Skeletal muscle cell (primary cell): ENCODE results near the gene SUOX.
A peak's percentile ranks its signal among the peaks of the same experiment; 100 is the strongest.
"Not testable (repeated sequence)": the region's sequence is repeated elsewhere in the genome, so short reads cannot be mapped to it uniquely, and the experiment has no call there.

Source experiments
- DNase-seq: peaks from one replicate; pipeline ENCODE4 v3.0.0-alpha.2; 2010; ENCODE audit warnings: low read depth
- H3K4me3 ChIP-seq: 2 replicates; pipeline ENCODE4 v1.5.1; 2011; ENCODE audit warnings: low read depth, mild to moderate bottlenecking, control low read depth, low read length, moderate library complexity

The SUOX gene

DNA sequence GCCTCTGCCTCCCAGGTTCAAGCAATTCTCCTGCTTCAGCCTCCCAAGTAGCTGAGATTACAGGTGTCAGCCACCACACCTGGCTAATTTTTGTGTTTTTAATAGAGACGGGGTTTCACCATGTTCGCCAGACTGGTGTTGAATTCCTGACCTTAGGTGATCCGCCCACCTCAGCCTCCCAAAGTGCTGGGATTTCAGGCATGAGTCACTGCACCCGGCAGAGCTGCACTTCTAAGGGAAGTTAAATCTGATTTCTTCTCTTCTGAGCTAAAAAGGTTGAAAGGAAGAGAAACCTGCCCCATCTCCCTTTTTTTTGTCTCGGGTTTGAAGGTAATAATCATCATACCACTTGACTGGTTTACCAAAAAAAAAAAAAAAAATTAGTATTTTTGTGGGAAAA is 15.2 kb upstream of the SUOX start:
- DNase-seq, H3K4me3 ChIP-seq: not testable (repeated sequence)

DNA sequence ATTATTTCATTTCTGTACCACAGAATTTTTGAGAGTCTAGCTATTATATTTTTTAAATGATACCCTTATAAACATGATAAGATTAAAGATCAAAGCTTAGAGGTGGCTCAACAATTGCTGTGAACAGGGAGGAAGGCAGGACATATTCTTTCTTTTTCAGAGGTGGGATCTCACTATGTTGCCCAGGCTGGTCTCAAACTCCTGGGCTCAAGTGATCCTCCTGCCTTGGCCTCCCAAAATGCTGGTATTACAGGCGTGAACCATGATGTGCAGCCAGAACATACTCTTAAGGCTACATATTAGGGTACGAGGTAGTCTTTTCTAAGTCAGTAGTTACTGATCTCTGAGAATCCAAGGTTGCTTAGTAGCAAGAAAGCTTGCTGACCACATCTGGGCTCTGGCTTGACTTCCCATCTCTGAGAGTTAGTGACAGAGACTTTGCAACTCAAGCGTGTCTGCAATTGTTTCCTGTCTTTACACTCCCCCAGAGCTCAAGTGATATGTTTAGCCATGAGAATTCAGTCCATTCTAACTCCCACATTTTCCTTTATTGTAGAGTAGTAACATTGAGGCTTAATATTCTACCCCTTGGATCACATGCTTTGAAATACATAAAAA is 14.6 kb upstream of the SUOX start:
- no peak overlapping the region for H3K4me3 ChIP-seq
- DNase-seq = no peak

DNA sequence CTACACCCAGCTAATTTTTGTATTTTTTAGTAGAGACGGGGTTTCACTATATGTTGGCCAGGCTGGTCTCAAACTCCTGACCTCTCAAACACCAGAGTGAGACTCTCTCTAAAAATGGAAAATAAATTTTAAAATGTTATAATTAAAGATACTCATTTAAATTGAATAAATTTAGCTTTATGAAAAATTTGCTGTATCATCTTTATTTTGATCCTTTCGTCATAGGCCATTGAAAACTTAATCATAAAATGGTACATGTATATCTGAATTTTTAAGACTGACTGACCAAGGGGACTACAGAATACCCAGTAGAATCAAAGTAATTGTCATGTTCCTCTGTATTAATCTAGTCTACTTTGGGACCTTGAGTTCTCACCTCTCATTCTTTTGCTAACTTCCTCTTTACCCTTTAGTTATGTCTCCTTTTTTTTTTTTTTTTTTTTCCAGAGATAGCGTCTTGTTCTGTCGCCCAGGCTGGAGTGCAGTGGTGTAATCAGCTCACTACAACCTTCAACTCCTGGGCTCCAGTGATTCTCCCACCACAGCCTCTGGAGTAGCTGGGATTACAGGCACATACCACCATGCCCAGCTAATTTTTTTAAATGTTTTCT is 13.7 kb upstream of the SUOX start:
- no peak overlapping the region for H3K4me3 ChIP-seq
- DNase-seq = no peak

DNA sequence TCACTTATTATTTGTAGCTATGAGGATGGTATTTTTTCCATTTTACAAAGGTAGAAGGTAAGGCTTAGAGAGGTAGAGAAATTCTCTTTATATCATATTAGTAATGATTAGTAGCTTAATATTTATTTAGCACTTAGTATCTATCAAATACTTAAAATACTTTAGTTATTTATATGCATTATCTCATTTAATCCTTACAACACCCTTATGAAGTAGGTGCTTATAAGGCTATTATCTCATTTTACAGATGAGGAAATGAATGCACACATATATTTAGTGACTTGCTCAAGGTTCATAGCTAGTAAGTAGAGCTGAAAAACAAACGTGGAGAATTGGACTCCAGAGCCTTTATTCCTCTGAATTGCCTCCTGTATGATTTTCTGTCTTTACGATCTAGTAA is 12.2 kb upstream of the SUOX start:
- no peak for DNase-seq

DNA sequence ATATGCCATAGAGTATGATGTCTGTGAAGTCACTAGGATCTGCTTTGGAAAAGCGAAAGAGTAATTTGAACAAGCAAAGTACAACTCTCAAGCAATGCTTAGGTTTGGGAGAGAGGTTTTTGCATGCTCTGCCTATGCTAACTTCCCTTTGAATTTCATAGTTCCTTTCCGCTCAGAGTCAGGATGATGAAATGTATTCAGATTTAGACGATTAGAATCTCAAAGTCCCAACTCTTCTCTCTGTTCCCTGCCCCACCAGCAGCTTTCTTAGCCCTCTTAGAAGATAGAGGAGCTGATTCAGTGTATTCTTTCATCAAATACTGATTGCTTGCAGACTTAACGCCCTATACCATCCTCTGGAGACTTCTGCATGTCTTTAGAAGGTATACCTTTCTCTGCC is 11.7 kb upstream of the SUOX start:
- DNase-seq = no peak
- H3K4me3 ChIP-seq = no peak overlapping the region

More for the DNA sequence above, 12.2 kb upstream of the SUOX start:
- H3K4me3 ChIP-seq = no peak overlapping the region

DNA sequence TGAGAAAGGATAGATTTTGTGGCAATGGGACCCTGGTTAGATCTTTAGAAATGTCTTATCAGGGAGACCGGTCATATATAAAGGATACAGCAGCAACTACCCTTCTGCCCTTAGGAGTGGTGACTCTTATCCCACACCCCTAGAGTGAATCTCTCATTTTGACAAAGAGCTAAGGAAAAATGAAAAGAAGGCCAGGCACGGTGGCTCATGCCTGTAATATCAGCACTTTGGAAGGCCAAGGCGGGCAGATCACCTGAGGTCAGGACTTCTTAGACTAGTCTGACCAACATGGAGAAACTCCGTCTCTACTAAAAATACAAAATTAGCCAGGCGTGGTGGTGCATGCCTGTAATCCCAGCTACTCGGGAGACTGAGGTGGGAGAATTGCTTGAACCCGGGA is 11.1 kb upstream of the SUOX start:
- H3K4me3 ChIP-seq, DNase-seq: not testable (repeated sequence)

DNA sequence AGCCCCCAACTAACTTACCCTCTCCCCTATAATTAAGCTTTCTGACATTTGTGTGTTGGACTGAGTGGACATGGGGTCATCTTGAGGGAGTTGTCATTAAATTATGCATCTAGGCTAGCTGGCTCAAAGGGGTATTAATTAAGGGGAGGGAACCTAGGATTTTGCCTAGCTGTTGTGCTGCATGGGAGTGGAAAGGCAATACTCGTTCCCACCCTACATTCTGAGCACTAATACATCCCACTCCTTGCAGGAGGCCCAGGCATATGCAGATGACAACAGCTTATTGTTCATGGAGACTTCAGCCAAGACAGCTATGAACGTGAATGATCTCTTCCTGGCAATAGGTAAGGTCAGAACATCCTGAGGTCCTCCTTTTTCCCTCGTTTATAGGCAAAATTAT is 6.0 kb upstream of the SUOX start:
- no peak for DNase-seq
- H3K4me3 ChIP-seq = no peak overlapping the region

DNA sequence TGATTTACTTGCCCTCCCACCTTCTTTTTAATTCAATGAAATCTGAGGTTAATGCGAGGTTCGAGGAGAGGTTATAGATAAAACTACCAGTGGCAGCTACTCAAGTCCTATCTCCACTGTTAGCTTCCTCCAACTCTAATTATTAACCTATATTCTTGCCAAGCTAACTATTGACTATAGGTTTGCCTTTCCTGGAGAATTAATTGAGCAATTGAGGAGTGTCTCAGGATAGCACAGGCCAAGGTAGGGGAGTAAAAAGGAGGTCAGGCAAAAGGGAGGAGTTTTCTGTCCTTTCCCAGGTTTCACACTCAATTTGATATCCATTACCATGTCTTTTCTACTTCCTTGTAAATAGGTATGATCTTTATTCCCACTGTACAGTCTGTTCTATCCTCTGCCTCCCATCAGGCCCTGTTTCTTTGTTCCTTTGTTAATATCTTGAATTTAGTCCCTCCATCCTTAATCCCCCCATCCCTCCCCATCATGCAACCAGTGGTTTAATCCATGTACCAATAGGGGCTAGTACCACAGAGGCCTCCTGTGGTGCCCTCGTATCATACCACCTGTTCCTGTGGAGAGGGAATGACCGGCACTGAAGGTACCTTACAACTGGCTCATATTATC is 3.7 kb upstream of the SUOX start:
- no peak for DNase-seq
- H3K4me3 ChIP-seq = no peak overlapping the region

DNA sequence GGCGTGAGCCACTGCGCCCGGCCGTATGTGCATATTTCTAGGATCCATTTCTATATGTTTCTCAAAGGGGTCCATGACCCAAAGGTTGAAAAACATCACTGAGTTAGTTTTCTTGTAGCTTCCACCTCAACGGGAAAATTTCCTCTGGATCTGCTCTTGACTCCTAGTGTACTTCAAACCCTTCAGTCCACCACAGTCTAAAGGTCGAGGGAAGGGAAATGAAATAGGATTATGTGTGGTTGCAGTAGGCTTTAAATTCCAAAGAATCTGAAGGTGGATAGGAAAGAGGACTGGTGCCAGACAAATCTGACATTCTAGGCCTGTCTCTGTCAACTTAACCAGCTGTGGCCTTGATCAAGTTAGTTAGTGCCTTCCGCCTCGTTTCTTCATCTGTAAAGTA is 1.7 kb upstream of the SUOX start:
- no peak overlapping the region for H3K4me3 ChIP-seq
- no peak for DNase-seq

DNA sequence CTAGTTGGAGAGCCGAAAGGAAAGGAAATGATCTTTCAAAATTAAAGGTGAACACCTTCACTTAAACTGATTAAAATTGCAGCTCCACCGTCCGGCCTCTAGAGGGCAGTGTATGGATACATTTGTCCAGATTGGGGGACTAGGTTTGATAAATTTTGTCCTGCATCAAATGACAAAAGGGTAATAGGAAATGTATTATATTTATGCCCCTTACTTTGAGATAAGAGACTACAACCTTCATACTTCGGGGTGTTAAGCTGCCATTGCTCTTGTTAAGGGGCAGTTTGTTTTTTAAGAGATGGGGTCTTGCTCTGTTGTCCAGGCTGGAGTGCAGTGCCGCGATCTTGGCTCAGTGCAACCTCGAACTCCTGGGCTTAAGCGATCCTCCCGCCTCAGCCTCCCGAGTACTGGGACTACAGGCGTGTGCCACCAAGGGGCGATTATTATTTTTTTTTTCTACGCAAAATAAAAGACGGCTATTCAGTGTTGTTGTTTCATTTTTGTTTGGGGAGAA is 818 bp upstream of the SUOX start:
- peak overlapping the region; percentile 72 for H3K4me3 ChIP-seq
- DNase-seq = no peak

DNA sequence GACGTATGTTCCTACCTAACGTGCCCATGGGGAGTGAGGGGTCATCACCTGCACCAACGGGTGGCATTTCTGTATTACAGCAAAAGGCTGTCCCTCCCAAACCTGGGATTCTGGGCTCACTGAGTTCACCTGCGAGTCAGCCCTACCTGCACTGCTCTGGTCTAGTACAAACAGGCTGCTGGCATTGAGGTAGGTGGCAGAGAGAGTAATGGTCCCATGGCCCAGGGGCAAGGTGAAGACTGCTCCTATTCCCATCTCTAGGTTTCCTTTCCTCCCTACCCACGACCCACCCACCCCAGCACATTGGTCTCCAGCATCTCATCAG is 421 bp downstream of the SUOX start:
- no peak for DNase-seq
- H3K4me3 ChIP-seq = peak overlapping the region; percentile 72

DNA sequence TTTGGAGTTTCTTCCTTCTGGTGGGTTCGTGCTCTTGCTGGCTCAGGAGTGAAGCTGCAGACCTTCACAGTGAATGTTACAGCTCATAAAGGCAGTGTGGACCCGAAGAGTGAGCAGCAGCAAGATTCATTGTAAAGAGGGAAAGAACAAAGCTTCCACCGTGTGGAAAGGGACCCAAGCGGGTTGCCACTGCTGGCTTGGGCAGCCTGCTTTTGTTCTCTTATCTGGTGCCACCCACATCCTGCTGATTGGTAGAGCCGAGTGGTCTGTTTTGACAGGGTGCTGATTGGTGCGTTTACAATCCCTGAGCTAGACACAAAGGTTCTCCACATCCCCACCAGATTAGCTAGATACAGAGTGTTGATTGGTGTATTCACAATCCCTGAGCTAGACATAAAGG is 2.4 kb downstream of the SUOX start:
- DNase-seq, H3K4me3 ChIP-seq: not testable (repeated sequence)

DNA sequence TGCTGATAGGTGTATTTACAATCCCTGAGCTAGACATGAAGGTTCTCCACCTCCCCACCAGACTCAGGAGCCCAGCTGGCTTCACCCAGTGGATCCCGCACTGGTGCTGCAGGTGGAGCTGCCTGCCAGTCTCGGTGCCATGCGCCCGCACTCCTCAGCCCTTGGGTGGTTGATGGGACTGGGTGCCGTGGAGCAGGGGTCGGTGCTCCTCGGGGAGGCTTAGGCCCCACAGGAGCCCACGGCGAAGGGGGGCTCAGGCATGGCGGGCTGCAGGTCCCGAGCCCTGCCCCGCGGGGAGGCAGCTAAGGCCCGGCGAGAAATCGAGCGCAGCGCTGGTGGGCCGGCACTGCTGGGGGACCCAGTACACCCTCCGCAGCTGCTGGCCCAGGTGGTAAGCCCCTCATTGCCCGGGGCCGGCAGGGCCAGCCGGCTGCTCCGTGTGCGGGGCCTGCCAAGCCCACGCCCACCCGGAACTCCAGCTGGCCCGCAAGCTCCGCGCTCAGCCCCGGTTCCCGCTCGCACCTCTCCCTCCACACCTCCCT is 3.0 kb downstream of the SUOX start:
- not testable (repeated sequence) for H3K4me3 ChIP-seq, DNase-seq

DNA sequence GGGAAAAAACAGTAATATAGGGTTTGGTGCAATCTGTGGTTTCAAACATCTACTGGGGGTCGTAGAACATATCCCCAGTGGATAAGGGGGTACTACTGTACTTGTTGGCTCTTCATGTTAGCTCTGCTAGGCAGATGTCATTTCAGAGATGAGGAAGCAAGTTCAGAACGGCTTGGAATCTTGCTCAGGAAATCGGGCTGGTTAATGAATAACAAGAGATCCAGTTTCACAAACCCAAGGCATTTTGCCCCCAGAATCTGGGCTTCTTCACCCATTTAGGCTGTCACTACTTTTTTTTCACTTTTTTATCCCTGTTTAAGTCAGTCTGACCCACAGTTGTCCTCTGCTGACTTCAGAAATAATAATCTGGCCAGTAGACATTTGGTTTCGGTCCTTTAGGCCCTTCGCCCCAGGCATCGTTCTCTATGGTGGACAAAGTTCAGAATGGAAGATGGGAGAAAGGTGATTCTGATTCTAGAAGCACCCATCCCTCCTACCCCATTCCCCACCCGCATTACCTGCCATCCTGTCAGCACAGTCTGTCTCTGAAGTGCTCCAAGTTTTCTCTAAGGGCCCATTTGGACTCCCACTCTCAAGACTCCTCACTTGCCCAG is 4.5 kb downstream of the SUOX start:
- no peak for DNase-seq
- H3K4me3 ChIP-seq = no peak overlapping the region

DNA sequence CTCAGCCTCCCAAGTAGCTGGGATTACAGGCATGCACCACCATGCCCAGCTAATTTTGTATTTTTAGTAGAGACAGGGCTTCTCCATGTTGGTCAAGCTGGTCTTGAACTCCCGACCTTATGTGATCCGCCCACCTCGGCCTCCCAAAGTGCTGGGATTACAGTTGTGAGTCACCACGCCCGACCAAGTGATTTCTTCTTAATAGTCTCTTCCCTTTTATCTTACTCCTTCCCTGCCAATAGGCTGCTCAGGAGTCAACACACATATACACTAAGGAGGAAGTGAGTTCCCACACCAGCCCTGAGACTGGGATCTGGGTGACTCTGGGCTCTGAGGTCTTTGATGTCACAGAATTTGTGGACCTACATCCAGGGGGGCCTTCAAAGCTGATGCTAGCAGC is 6.3 kb downstream of the SUOX start:
- H3K4me3 ChIP-seq = not testable (repeated sequence)

DNA sequence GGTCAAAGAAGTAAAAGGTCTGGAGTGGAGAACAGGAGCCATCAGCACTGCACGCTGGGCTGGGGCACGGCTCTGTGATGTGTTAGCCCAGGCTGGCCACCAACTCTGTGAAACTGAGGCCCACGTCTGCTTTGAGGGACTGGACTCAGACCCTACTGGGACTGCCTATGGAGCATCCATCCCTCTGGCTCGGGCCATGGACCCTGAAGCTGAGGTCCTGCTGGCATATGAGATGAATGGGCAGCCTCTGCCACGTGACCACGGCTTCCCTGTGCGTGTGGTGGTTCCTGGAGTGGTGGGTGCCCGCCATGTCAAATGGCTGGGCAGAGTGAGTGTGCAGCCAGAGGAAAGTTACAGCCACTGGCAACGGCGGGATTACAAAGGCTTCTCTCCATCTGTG is 7.1 kb downstream of the SUOX start:
- no peak for DNase-seq

More for the DNA sequence above, 6.3 kb downstream of the SUOX start:
- not testable (repeated sequence) for DNase-seq

DNA sequence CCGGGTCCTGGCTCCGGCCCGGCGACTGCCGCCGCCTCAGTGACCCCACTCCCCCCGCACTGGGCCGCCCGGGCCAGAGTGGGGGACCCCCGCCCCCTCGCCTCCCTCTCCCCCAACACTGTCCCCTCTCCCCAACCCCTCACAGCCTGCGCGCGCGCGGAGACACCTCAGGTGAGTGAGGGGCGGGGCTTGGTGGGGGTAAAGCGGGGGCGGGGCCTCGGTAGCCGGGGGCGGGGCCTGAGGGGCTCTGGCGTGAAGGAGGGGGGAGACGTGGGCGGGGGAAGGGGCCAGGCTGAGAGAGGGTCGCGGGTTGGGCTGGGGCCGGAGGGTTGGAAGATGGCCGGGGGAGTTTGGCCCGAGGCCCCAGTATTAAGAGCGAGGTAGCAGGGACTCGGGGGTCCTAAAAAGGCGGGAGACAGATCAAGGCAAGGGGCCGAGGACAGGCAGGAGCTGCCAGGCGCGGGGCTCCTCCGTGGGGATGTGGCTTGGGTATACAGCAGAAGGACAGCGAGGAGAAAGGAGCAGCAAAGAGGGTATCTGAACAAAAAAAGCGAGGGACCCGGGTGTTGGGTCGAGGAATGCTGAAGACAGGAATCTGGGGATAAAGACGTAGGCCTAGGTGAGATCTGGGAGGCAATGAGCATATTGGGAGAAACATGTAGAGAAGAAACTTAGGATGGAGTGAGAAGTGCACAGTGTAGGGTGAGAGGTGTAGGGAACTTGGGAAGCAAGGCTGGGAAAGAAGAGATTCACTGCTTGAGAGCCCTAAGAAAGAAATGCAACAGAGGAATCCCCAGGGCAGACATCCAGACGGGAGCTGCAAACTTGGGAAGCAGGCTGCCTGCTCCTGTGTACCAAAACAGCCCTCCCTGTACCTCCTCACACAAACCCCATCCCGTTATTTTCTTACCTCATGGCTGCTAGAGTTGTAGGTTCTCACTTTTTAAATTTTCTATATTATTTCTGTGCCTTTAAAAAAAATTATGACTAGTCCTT is 10.8 kb downstream of the SUOX start:
- DNase-seq = no peak

More for the DNA sequence above, 7.1 kb downstream of the SUOX start:
- no peak overlapping the region for H3K4me3 ChIP-seq

DNA sequence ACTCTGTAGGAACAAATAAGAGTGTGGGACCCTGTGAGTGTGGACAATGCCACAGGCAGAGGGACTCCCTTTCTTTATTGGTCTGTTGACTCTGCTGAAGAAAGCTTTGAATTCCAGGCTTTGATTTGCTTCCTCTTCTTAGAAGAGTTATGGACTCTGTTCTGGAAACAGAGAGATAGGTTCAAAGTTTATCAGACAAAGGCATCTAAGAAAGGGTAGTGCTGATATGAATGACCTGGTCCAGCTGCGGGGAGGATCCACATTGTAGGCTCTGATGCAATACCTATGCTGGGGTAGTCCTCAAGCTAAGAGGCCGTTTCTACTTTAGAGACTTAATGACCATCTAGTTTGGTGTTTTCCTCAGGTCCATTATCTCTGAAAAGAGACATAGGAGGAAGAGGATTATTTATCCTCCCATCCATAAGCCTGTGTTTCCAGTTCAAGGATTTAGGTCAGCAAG is 13.1 kb downstream of the SUOX start:
- DNase-seq = no peak
- no peak overlapping the region for H3K4me3 ChIP-seq

More for the DNA sequence above, 10.8 kb downstream of the SUOX start:
- peak overlapping the region; percentile 63 for H3K4me3 ChIP-seq

DNA sequence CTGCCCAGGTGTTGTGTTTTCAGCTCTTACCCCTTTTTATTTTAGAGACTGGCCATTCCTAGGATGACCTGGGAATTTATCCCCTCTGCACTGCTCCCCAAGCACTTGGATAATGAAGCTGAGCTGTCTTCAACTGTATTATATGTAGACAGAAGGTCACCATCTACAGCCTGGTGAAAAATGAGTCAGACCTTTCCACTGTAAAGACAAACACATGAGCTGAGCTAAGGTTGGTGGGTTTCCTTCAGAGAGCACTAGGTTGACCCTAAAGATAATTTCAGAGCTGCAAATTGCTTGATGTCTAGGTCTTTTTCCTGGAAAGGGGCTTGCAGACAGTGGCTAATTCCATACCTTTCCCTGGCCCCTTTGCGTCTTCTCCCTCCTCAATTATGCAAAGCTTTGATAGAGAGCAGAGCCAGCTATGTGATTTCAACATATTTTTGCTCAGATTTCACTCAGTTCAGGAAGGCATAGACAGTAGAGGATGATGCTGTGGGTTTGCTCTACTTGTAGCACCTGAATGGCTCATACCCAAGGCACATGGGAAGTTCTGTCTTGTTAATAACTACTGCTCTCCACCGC is 14.5 kb downstream of the SUOX start:
- H3K4me3 ChIP-seq = no peak overlapping the region
- DNase-seq = no peak
